Epithelial cell of proximal tubule (primary cell): ENCODE measurements around the gene TRIM40. TPM values are rescaled to one million over a fixed set of nuclear protein-coding genes. Genes with fewer than 3 reads are reported as not detected.
"Not testable (repeated sequence)": the region's sequence is repeated elsewhere in the genome, so short reads cannot be mapped to it uniquely, and the experiment has no call there.

Source experiments
- DNase-seq: peaks from one replicate; pipeline ENCODE4 v3.0.0-alpha.2; 2011; ENCODE audit warnings: low read depth
- H3K4me3 ChIP-seq: 2 replicates; pipeline ENCODE4 v1.5.1; 2011; ENCODE audit warnings: low read depth, mild to moderate bottlenecking, low read length
- CTCF ChIP-seq: conservative IDR thresholded peaks from 2 replicates; pipeline ENCODE4 v1.5.1; 2012; ENCODE audit warnings: low read depth, mild to moderate bottlenecking, low read length
- total RNA-seq: library from RNA; depleted of rRNA; stranded (reverse); fragments of >200 nt; gene quantifications from 2 replicates; pipeline ENCODE4 v1.2.3, GENCODE V29; 2015

Gene TRIM40
- total RNA-seq, 1 donor from 2014 or later, result not detected

DNA sequence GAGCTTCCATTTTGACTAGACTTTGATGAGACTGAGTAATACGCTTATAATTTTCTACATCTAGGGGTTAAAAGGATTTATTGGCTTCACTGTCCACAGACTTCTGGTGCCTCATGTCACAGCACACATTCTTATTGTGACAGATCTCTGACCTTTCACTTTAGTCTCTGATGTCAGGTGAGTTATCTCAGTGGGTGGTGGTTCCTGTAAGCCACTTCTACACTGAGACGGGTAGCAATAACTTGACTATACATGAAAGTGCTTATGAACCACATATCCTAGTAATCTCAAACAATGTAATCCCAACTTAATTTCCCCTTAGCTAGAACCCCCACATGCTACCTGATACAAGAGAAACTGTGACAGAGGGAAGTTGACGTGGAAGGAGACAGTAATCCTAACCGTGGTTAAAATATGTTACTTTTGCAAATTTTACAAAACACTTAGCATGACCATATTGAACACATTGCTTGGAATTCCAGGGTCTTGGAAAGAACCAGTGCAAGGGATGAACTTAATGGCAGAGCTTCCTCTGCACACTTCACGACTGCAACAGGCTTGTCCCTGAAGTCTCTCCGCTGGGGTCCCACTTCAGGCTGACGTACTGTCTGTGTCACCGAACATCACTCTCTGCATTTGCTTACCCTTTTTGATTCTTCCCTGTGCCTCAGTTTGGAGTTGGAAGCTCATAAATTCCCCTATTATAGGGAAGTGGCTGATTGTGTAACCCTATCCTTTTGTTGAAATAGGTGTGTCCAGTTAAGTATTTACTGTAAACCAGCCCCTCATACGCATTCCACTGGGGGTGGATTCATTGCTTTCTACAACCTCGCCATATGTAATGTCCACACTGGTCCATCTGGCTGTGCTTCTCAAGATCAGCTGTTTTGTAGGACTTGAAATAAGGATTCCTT is 6.4 kb upstream of the TRIM40 start:
- TF ChIP-seq CTCF, result no peak
- H3K4me3 ChIP-seq, result no peak overlapping the region
- DNase-seq, result no peak

DNA sequence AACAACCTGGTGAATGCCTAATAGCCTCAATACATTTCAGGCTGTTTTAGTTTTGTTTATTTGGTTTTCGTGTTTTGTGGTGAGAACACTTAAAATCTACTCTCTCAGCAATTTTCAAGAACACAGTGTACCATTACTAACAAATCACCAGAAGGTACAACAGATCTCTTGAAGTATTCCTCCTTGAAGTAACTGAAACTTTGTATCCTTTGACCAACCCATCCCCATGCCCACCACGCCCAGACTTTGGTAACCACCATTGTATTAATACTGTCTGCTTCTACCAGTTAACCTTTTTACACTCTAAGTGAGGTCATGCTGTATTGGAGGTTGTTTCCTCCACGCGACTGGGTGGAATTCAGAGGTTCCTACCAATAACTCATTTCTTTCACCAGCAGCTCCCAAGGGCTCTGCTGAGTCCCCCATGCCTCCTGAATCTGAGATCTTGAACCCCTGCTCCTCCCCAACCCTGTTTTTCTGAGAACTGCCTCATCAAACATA is 5.7 kb upstream of the TRIM40 start:
- no peak for TF ChIP-seq CTCF
- no peak overlapping the region for H3K4me3 ChIP-seq

GRCh38 chr6:30130887-30131862 is 4.8 kb upstream of the TRIM40 start:
- H3K4me3 ChIP-seq, result no peak overlapping the region
- DNase-seq, result peak; percentile 56
- TF ChIP-seq CTCF, result peak; percentile 100

More for the DNA sequence above, 5.7 kb upstream of the TRIM40 start:
- DNase-seq, result no peak

DNA sequence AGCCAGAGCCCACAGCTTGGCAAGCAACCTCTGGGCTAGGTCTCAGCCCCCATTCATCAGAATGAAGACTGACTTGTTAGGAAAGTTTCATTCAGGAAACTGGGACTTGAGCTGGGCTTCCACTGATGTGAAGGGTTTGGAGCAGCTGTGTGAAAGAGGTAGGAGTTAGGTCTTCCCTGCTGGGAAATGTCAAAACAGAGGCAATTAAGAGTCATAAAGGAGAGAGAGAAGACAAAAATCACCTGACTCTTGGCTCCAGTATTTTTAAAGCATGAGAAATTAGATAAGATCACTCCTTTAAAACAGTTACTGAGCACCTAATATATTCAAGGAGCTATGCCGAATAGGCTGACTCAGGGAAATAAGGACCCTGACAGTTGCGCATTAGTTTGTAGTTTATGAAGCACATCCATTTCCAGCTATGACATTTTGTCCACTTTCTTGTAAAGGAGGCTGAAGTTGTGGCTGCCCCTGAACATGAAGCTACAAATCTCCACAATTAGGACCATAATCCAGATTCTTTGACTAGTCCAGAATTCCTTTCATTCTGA is 3.9 kb upstream of the TRIM40 start:
- no peak overlapping the region for H3K4me3 ChIP-seq
- no peak for DNase-seq
- no peak for TF ChIP-seq CTCF

DNA sequence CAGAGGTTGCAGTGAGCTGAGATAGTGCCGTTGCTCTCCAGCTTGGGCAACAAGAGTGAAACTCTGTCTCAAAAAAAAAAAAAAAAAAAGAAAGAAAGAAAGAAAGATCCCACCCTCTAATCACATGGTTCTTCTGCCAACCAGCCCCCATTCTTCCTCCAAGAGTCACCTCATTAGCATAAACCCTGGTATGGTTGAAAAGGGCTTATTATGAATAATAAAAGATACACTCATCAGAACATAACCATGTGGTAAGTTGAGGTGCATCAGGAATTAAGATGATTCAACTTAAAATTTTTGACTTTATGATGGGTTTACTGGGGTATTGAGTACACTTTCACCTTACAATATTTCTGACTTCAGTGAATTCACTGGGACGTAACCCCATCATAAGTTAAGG is 793 bp upstream of the TRIM40 start:
- no peak for TF ChIP-seq CTCF

GRCh38 chr6:30136570-30137286 is 788 bp downstream of the TRIM40 start:
- no peak overlapping the region for H3K4me3 ChIP-seq

More for the DNA sequence above, 793 bp upstream of the TRIM40 start:
- no peak for DNase-seq
- no peak overlapping the region for H3K4me3 ChIP-seq

GRCh38 chr6:30140240-30140639 is 4.3 kb downstream of the TRIM40 start:
- DNase-seq, H3K4me3 ChIP-seq: not testable (repeated sequence)

More at GRCh38 chr6:30136570-30137286, 788 bp downstream of the TRIM40 start:
- DNase-seq, result no peak
- TF ChIP-seq CTCF, result no peak
